Activated CD4-positive, alpha-beta T cell treated with anti-CD3 and anti-CD28 coated beads for 4 hours (primary cell): ENCODE measurements around the gene DUSP8.
"Not testable (repeated sequence)": the region's sequence is repeated elsewhere in the genome, so short reads cannot be mapped to it uniquely, and the experiment has no call there.

Experiments used
- DNase-seq, 2 donors: peaks; one replicate each; pipeline ENCODE4 v3.0.0-alpha.2; 2020

The DUSP8 gene

DNA sequence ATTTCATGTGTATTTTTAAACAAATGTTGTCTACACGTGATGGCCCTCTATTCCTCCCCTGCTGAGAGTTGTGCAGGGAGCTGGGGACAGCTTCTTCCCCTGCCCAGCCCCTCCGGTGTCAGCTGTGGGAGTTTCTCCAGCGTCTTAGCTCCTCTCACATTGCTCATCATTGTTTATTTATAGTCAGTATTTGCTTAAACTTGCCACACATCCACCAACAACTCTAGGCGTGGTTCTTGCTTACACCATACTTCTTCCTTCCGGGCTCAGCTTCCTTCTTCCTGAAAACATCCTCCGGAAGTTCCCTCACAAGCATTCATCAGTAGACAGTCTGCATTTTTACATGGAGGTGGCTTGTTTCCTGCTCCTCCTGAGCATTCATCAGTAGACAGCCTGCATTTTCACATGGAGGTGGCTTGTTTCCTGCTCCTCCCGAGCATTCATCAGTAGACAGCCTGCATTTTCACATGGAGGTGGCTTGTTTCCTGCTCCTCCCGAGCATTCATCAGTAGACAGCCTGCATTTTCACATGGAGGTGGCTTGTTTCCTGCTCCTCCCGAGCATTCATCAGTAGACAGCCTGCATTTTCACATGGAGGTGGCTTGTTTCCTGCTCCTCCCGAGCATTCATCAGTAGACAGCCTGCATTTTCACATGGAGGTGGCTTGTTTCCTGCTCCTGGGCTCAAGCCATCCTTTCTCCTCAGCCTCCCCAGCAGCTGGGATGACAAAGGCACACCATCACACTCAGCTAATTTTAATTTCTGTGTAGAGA is 17.3 kb upstream of the DUSP8 start:
- not testable (repeated sequence) for DNase-seq

- DNase-seq = no peak
Measured at GRCh38 chr11:1586699-1587098, 14.6 kb upstream of the DUSP8 start.

GRCh38 chr11:1584661-1585370 is 12.7 kb upstream of the DUSP8 start, which contains the start of gene KRTAP5-1:
Gene KRTAP5-1, minus strand, starts transcription at chr11:1585283. Its CDS starts 34 bp downstream, at chr11:1585249.
- DNase-seq = not testable (repeated sequence)

GRCh38 chr11:1582909-1583308 is 10.8 kb upstream of the DUSP8 start:
- not testable (repeated sequence) for DNase-seq

GRCh38 chr11:1581976-1582375 is 9.9 kb upstream of the DUSP8 start:
- no peak for DNase-seq

DNA sequence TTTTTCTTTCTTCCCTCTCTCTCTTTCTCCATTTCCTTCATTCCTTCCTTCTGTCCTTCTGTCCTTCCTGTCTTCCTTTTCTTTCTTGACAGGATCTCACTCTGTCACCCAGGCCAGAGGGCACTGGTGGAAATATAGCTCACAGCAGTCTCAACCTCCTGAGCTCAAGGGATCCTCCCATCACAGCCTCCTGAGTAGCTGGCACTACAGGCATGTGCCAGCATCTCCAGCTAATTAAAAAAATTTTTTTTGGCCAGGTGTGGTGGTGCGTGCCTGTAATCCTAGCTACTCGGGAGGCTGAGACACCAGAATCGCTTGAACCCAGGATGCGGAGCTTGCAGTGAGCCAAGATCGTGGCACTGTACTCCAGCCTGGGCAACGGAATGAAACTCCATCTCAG is 4.8 kb upstream of the DUSP8 start:
- DNase-seq = no peak

DNA sequence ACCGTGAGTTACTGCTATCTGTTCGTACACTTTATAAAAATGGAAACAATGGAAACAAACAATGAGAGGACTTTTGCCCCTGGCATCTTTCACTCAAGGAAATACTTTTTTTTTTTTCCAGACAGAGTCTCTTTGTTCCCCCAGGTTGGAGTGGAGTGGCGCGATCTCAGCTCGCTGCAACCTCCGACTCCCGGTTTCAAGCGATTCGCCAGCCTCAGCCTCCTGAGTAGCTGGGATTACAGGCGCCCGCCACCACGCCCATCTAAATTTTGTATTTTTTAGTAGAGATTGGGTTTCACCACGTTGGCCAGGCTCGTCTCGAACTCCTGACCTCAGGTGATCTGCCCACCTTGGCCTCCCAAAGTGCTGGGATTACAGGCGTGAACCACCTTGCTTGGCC is 3.7 kb upstream of the DUSP8 start:
- DNase-seq = not testable (repeated sequence)

DNA sequence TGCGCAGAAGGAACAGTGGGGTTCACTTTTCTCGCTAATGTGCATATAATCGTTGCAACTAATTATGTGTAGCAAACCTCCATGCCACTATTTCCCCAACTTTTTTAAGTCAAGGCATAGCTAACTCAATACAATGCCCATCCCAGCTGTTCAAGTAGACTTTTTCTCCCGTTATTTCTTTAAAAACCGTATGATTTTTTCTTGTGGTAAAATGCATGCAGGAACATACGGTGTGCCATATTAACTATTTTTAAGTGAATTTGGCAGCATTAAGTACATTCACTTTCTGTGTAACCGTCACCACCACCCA is 2.8 kb upstream of the DUSP8 start:
- DNase-seq = no peak

DNA sequence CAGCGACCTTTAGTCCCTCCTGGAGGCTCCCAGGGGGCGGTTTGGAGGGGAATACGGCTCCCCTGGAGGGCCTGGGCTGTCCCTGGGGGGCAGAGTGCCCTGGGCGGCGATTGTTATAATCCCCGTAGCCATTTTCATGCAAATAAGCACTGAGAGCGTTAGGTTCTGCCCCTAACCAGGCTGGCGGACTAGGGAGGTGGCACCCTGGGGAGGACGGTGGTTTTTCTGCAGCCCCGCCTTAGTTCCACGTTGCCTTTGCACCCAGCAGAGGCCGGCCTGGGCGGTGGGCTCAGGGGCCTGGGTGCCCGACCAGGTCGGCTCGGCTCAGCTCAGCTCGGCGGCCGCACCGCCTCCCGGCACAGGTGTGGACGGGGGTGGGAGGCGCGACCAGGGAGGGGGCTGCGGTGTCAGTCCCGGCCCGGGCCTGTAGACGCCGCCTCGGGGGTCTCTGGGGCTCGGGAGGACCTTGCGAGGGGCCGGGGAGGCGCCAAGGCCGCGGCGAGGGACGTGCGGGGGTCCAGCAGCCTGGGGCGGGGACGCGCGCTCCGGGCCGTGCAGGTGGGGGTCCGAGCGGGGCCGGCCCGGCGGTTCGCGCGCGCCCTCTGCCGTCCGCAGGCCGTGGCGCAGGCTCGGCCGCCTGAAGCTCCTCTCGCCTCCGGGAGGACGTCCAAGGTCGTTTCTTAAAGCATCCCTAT is 2.3 kb upstream of the DUSP8 start:
- DNase-seq = peak; percentile 49 to 55

DNA sequence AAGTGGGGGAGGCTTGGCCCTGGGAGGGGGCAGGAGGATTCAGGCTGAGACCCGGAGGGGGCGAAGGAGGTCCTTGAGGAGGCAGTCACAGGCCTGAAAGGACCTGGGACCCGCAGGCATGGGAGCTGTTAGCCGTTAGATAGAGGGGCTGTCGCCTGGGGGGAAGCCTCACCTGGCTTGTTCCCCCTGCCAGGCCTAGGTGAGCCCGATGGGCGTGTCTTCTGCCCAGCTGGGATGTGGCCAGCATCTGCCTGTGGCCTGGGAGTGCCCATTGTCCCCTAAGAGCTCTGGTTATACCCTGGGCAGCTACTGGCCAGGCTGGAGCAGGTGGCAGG is 1.8 kb upstream of the DUSP8 start:
- no peak for DNase-seq

GRCh38 chr11:1573077-1573902 is 1.2 kb upstream of the DUSP8 start:
- peak in 1 of 2 donors; percentile 31 for DNase-seq

DNA sequence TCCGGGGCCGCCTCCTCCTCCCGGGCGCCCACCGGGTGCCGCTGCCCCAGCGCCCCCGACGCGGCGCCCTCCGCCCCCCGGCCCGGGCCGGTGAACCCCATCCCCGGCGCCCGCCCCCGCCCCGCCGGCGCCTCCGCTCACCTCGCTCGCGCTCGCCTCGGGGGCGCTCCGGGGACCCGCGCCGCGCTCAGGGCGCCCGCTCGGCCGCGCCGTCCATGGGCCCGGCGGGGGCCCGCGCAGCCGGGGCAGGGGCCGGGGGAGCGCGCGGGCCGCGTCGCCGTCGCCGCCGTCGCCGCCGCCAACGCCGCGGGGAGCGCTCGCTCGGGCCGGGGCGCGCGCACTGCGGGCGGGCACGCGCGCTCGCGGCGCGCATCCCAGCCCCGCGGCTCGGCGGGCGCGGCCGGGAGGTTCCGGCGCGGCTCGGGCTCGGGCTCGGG is 293 bp downstream of the DUSP8 start:
- no peak for DNase-seq

DNA sequence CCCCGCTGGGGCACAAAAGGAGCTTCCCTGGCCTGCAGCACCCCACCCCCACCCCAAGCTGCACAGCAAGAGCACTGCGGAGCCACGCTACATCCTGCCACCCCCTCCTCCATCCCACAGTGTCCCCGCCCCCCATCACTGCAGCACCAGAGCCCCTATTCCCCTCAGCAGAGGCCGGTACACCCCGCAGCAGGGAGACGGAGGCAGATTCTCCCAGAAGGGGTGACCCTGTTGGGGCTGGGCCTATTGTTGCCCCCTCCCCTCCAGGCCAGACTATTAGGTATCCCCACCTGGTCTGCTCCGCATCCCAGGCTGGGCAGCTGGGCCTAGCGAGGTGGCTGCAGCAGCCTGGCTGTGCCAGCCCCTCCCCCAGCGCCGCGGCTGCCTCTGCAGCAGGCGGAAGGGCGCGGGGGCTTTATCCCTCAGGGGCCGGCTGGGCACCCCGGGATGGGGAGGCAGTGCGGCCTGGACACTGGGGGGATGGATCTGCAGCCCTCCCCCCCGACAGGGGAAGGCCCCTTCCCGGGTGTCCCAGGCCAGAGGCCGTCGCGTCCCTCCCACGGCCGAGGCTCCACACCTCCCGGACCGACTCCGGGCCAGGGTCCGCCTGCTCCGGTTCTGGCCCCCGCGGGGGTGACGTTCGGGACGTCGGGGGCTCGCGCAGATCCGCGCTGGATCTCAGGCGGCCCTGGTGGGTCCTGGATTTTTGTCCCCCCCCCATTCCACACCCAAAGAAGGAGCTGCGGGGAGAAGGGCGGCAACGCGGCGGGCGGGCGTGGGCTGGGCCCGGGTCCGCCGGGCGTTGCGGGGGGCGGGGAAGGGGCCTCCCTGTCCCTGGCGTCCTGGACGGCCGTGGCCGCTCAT is 943 bp downstream of the DUSP8 start:
- peak in 1 of 2 donors; percentile 38 for DNase-seq

DNA sequence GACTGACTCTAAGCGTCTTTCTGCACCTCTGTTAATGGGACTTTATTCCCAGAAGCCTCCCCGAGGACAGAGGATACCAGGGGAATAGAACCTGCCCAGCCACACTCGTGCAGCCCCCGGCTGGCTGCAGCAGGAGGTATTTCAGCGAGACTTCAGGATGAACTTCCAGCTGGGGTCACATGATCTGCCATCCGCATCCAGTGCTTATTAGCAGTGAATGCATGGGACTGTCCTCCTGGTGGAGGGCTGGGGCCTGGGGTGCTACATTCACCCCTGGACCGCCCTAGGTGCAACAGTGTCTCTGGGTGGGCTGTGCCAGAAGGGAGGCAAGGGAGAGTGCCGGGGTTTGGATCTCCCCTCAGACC is 1.6 kb downstream of the DUSP8 start:
- no peak for DNase-seq

DNA sequence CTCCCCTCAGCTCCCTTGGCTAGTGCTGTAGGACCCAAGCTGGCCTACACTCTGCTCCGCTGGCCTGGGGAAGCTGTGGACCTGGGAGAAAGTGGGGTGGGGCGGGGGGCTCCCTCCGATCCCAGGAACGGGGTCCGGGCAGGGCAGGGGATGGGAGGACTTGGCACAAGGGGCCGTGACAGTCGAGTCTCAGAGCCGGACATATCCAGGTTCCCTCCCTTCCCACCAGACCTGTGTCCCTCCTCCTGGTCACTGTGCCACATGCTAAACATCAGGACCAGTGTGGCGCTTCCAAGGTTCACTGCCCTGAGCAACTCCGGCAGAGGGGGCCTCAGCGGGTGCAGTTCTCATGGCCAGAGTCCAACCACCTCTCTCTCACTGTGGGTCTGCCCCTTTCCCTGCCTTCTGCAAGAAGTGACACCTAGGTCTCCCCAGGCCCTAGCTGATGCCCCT is 2.0 kb downstream of the DUSP8 start:
- DNase-seq = no peak

- no peak for DNase-seq
Measured at GRCh38 chr11:1569251-1569780, 2.8 kb downstream of the DUSP8 start.

- DNase-seq = no peak
Measured at GRCh38 chr11:1568441-1568911, 3.6 kb downstream of the DUSP8 start.

DNA sequence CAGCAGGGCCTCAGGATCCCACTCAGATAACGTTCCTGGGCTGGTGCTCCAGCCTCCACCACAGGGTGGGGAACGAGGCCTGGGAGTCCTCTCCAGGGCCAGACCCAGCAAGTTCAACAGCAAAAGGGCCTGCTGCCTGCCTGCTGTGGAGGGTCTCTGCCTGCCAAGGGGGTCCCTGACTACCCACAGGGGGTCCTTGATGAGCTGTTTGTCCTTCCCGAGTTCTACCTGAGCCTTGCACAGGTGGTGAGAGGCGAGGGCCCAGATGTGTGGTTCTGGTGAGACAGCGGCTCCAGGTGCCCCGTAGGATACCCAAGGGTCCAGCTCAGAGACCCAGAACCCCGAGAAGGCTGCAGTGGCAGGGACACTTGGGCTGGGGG is 4.4 kb downstream of the DUSP8 start:
- DNase-seq = no peak

GRCh38 chr11:1567052-1567720 is 4.9 kb downstream of the DUSP8 start:
- no peak for DNase-seq

DNA sequence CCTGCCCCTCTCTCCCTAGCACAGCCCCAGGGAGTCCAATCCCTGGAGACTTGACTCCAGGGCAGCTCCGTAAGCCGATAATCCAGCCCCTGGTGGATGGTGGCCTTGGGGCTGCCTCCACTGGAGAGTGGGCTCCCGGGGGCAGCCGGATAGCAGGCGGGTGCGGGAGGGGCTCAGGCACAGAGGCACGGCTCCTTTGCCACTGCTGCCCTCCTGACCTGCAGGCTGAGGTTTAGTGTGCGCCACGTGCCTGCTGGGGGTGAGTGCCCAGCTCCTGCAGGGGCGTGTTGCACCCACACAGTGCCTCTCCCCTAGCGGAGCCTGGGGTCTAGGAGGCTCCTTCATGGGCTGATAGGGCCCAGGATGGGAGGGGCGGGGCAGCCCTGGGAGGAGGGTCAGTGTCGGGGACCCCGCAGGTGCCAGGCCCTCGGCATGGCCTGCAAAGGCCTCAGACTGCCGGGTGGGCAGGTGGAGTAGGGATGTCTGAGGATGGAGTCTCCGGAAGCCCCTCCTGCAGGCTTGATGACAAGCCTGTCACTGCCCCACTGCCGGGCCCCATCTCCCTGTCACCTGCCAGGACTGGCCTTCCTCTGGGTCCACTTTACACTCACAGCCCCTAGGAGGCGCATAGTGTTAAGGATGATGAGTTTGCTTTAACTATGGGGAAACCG is 5.6 kb downstream of the DUSP8 start:
- no peak for DNase-seq

DNA sequence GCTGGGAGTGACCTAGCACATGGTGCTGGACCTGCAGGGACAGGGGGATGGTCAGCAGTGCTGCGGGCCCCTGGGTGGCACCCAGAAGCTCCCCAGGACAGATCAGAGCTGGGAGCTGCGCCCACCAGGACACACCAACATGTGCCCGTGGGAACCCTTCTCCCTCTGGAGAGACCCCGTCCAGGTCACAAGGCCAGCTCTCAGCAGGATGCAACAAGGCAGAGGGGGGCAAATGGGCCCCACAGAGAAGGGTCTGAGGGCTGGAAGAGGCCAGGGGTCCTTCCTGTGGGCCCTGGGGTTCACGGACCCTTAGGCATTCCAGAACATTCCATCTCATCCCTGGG is 6.2 kb downstream of the DUSP8 start:
- DNase-seq = no peak
